ENCODE results near the gene ZNF200.

Gene ZNF200

GRCh38 chr16:3246002-3246401, 11.0 kb upstream of the ZNF200 start:
- POLR2A ChIA-PET, result no interaction called here
- H3K4me3 ChIP-seq (ENCODE audit: low read depth, low read length), result no peak overlapping the region
- TF ChIP-seq, protein P1, sequence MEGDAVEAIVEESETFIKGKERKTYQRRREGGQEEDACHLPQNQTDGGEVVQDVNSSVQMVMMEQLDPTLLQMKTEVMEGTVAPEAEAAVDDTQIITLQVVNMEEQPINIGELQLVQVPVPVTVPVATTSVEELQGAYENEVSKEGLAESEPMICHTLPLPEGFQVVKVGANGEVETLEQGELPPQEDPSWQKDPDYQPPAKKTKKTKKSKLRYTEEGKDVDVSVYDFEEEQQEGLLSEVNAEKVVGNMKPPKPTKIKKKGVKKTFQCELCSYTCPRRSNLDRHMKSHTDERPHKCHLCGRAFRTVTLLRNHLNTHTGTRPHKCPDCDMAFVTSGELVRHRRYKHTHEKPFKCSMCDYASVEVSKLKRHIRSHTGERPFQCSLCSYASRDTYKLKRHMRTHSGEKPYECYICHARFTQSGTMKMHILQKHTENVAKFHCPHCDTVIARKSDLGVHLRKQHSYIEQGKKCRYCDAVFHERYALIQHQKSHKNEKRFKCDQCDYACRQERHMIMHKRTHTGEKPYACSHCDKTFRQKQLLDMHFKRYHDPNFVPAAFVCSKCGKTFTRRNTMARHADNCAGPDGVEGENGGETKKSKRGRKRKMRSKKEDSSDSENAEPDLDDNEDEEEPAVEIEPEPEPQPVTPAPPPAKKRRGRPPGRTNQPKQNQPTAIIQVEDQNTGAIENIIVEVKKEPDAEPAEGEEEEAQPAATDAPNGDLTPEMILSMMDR (IDR thresholded peaks at IDR 0.05; ENCODE audit: insufficient read depth, low read length, missing control alignments), result no peak
- no peak for DNase-seq (ENCODE audit: low read depth, low spot score)
- CTCF ChIA-PET, result no interaction called here

DNA sequence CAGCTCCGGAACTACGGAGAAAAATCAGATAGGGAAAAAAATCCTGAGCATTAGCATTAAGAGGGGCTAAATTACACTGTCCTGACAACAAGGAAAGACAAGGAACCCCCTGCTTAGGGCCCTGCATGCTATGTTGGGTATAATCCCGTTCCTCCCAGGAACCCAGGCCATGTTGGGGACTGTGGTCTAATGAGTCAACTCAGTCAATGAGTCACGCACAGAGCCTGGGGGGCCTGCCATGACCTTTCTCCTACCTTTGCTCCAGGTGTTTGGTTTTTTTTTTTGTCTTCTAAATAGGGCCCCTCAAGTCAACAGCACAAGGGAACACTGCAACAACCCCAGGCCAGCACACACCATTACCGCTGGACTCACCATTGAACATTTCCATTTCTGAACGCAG, 8.9 kb upstream of the ZNF200 start:
- ChIA-PET CTCF (no interaction called here), POLR2A (no interaction called here)
- no peak for DNase-seq (ENCODE audit: low read depth, low spot score)
- no peak overlapping the region for H3K4me3 ChIP-seq (ENCODE audit: low read depth, low read length)
- TF ChIP-seq, protein P1 (IDR thresholded peaks at IDR 0.05; ENCODE audit: insufficient read depth, low read length, missing control alignments), result no peak

DNA sequence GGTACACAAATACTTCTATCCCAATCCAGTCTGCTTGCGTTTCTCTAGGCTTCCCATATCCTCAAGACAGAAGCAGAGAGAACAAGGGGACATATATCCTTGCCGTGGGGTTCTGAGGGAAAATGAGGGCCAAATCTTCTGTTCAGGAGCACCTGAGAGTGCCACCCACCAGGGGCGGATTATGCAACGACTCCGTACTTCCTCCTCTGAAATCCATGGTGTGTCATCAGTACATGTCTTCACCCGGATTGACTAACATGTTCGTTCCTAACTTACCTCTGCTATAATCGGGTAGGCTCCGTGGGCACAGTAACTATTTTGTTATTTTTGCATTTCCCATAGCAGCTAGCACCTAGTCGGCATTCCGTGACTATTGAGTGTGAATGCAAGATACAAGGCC, 7.8 kb upstream of the ZNF200 start:
- ChIA-PET CTCF (no interaction called here), POLR2A (no interaction called here)
- TF ChIP-seq, protein P1 (IDR thresholded peaks at IDR 0.05; ENCODE audit: insufficient read depth, low read length, missing control alignments), result no peak
- no peak for DNase-seq (ENCODE audit: low read depth, low spot score)
- H3K4me3 ChIP-seq (ENCODE audit: low read depth, low read length), result no peak overlapping the region

DNA sequence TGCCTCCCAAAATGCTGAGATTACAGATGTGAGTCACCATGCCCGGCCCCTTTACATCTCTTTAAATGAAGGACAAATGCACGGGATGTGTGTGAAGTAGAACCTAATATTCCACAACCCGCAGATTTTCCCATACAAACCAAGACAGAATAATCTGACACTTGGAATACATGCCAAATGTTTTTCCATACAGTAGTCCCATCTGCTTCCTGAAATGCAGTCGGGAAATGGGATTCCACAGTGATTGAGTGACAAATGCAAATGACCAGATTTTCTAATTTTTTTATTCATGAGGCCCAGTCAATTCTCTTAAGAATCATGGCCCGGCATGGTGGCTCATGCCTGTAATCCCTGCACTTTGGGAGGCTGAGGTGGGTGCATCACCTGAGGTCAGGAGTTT, 6.8 kb upstream of the ZNF200 start:
- TF ChIP-seq, protein P1 (IDR thresholded peaks at IDR 0.05; ENCODE audit: insufficient read depth, low read length, missing control alignments), result no peak
- no peak overlapping the region for H3K4me3 ChIP-seq (ENCODE audit: low read depth, low read length)
- DNase-seq (ENCODE audit: low read depth, low spot score), result no peak
- CTCF ChIA-PET, result no interaction called here
- POLR2A ChIA-PET, result no interaction called here

- no peak for DNase-seq (ENCODE audit: low read depth, low spot score)
- TF ChIP-seq, protein P1 (IDR thresholded peaks at IDR 0.05; ENCODE audit: insufficient read depth, low read length, missing control alignments), result no peak
- CTCF ChIA-PET, result interaction anchor here (1.4 kb wide), 1 partner anchor 70 kb away, joined by 3 read pairs; no protein-coding TSS in a partner anchor
- POLR2A ChIA-PET, result interaction anchor here (0.6 kb wide), 1 partner anchor 54 kb away, joined by 3 read pairs; no protein-coding TSS in a partner anchor
- H3K4me3 ChIP-seq (ENCODE audit: low read depth, low read length), result no peak overlapping the region
Observed at GRCh38 chr16:3235856-3236669, 1.1 kb upstream of the ZNF200 start.

GRCh38 chr16:3234543-3234856, 458 bp downstream of the ZNF200 start:
- POLR2A ChIA-PET, result no interaction called here
- CTCF ChIA-PET, result interaction anchor here (0.7 to 1.7 kb wide), 4 partner anchors 32 to 205 kb away, joined by 3 to 4 read pairs (median 4); no protein-coding TSS in a partner anchor
- no peak for DNase-seq (ENCODE audit: low read depth, low spot score)
- TF ChIP-seq, protein P1 (IDR thresholded peaks at IDR 0.05; ENCODE audit: insufficient read depth, low read length, missing control alignments), result no peak
- H3K4me3 ChIP-seq (ENCODE audit: low read depth, low read length), result peak overlapping the region; percentile 100
